ENCODE data around the gene TPX2.
"Not testable (repeated sequence)": the region's sequence is repeated elsewhere in the genome, so short reads cannot be mapped to it uniquely, and the experiment has no call there.

Gene TPX2

GRCh38 chr20:31721408-31722256 lies 17.5 kb upstream of the TPX2 start:
- DNase-seq = no peak

- peak; percentile 86 for DNase-seq
These were observed 16.6 kb upstream of the TPX2 start, which contains the start of gene BCL2L1 for GRCh38 chr20:31722257-31723068. Gene BCL2L1, minus strand, starts transcription at chr20:31722868. Its CDS starts 650 bp downstream, at chr20:31722218.

GRCh38 chr20:31723069-31723318 lies 16.1 kb upstream of the TPX2 start:
- DNase-seq = no peak

GRCh38 chr20:31723319-31724078 lies 15.6 kb upstream of the TPX2 start:
- peak; percentile 98 for DNase-seq

- DNase-seq = no peak
These were observed 7.8 kb upstream of the TPX2 start for GRCh38 chr20:31731321-31731717.

- no peak for DNase-seq
These were observed 474 bp downstream of the TPX2 start for GRCh38 chr20:31739550-31739977.

- DNase-seq = peak; percentile 76
These were observed 1.1 kb downstream of the TPX2 start for GRCh38 chr20:31740208-31740607.

- no peak for DNase-seq
These were observed 1.7 kb downstream of the TPX2 start for GRCh38 chr20:31740656-31741323.

- DNase-seq = no peak
These were observed 7.2 kb downstream of the TPX2 start for GRCh38 chr20:31746068-31746878.

- DNase-seq = not testable (repeated sequence)
These were observed 7.9 kb downstream of the TPX2 start for GRCh38 chr20:31747028-31747427.

- no peak for DNase-seq
These were observed 8.6 kb downstream of the TPX2 start for GRCh38 chr20:31747640-31748039.

GRCh38 chr20:31749223-31749622 lies 10.1 kb downstream of the TPX2 start:
- no peak for DNase-seq

- DNase-seq = peak; percentile 60
These were observed 12.0 kb downstream of the TPX2 start for GRCh38 chr20:31751126-31751525.

GRCh38 chr20:31757254-31757653 lies 18.2 kb downstream of the TPX2 start:
- DNase-seq = no peak

- no peak for DNase-seq
These were observed 19.4 kb downstream of the TPX2 start for GRCh38 chr20:31758521-31758920.

- DNase-seq = no peak
These were observed 19.9 kb downstream of the TPX2 start for GRCh38 chr20:31758991-31759390.

- DNase-seq = no peak
These were observed 20.9 kb downstream of the TPX2 start for GRCh38 chr20:31759836-31760518.

GRCh38 chr20:31760519-31761240 lies 21.6 kb downstream of the TPX2 start:
- peak; percentile 50 for DNase-seq

- peak; percentile 58 for DNase-seq
These were observed 25.7 kb downstream of the TPX2 start for GRCh38 chr20:31764641-31765305.

GRCh38 chr20:31767805-31768204 lies 28.7 kb downstream of the TPX2 start:
- DNase-seq = no peak
